WERI-Rb-1 (cell line): Measurements from ENCODE around the gene MUC6.

Experiments used
- DNase-seq: peaks from one replicate; pipeline ENCODE4 v3.0.0-alpha.2; 2020
- H3K27ac ChIP-seq: fragments of 250-450 bp; sonication (Bioruptor Pico); 2 replicates; pipeline ENCODE4 v1.5.1; 2020; ENCODE audit warnings: mild to moderate bottlenecking, moderate library complexity
- H3K27me3 ChIP-seq: fragments of 250-450 bp; sonication (Bioruptor Pico); 2 replicates; pipeline ENCODE4 v1.5.1; 2021; ENCODE audit warnings: mild to moderate bottlenecking, low read depth, moderate library complexity; ENCODE audit not compliant: insufficient read depth, severe bottlenecking
- H3K36me3 ChIP-seq: fragments of 250-450 bp; sonication (Bioruptor Pico); 2 replicates; pipeline ENCODE4 v1.5.1; 2020; ENCODE audit warnings: mild to moderate bottlenecking, moderate library complexity
- H3K4me3 ChIP-seq: 2 replicates; pipeline ENCODE4 v1.5.1; 2011; ENCODE audit warnings: low read depth, mild to moderate bottlenecking, control low read depth, low read length
- H3K9me3 ChIP-seq: fragments of 250-450 bp; sonication (Bioruptor Pico); 2 replicates; pipeline ENCODE4 v1.5.1; 2021; ENCODE audit warnings: mild to moderate bottlenecking, moderate library complexity; ENCODE audit not compliant: severe bottlenecking
- TF ChIP-seq, protein P1 (sequence below): IDR thresholded peaks from 2 replicates; pipeline ENCODE4 v1.5.1; 2011; ENCODE audit warnings: low read depth, mild to moderate bottlenecking, control low read depth, inconsistent platforms, low read length

The MUC6 gene

DNA sequence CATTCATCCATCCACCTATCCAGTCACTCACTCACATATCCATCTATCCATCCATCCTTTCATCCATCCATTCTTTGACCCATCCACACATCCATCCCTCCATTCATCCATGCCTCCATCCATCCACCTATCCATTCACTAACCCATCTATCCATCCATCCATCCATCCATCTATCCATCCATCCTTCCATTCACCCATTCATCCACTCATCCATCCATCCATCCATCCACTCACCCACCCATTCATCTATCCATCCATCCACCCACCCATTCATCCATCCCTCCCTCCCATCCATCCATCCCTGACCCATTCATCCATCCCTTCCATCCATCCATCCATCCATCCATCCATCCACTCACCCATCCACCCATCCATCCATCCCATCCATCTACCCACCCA is 33.2 kb upstream of the MUC6 start:
- Histone ChIP-seq H3K36me3 (no peaks in the 10 kb centered on the region), H3K27ac (no peak overlapping the region), H3K27me3 (no peaks in the 10 kb centered on the region), H3K9me3 (no peaks in the 10 kb centered on the region), H3K4me3 (no peak overlapping the region)
- TF ChIP-seq, protein P1, sequence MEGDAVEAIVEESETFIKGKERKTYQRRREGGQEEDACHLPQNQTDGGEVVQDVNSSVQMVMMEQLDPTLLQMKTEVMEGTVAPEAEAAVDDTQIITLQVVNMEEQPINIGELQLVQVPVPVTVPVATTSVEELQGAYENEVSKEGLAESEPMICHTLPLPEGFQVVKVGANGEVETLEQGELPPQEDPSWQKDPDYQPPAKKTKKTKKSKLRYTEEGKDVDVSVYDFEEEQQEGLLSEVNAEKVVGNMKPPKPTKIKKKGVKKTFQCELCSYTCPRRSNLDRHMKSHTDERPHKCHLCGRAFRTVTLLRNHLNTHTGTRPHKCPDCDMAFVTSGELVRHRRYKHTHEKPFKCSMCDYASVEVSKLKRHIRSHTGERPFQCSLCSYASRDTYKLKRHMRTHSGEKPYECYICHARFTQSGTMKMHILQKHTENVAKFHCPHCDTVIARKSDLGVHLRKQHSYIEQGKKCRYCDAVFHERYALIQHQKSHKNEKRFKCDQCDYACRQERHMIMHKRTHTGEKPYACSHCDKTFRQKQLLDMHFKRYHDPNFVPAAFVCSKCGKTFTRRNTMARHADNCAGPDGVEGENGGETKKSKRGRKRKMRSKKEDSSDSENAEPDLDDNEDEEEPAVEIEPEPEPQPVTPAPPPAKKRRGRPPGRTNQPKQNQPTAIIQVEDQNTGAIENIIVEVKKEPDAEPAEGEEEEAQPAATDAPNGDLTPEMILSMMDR: no peak
- DNase-seq: no peak

DNA sequence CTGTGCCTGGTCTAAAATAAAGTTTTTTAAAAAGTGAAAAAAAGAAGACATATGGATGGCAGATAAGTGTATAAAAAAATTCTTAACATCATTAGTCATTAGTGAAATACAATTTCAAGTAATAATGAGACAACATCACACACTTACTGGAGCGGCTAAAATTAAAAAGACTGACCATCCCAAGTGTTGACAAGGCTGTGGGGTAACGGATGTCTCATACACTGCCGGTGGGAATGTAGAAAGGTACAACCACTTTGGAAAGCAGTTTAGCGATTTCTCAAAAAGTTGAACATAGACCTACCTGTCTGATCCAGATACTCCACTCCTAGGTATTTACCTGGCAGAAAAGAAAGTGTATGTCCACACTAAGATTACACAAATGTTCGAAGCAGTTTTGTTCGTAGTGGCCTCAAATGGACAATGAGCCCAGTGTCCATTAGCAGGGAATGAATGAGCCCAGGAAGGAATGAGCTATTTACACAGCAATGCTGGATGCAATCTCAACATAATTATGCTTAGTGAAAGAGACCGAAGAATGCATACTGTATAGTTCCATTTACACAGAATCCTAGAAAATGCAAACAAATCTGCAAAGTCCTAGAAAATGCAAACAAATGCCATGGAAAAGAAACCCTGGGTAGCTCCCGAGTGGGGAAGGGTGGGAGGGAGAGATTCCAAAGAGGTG is 31.4 kb upstream of the MUC6 start:
- H3K27ac ChIP-seq: no peak overlapping the region
- TF ChIP-seq, protein P1: no peak
- H3K4me3 ChIP-seq: no peak overlapping the region
- no peaks in the 10 kb centered on the region for H3K36me3 ChIP-seq
- no peaks in the 10 kb centered on the region for H3K27me3 ChIP-seq
- no peaks in the 10 kb centered on the region for H3K9me3 ChIP-seq
- DNase-seq: no peak

- Histone ChIP-seq H3K9me3 (peaks cover 3% of the 10 kb centered on the region), H3K4me3 (no peak overlapping the region), H3K36me3 (no peaks in the 10 kb centered on the region), H3K27ac (no peak overlapping the region), H3K27me3 (no peaks in the 10 kb centered on the region)
- DNase-seq: no peak
- TF ChIP-seq, protein P1: no peak
Measured at GRCh38 chr11:1064167-1064566, 27.6 kb upstream of the MUC6 start.

DNA sequence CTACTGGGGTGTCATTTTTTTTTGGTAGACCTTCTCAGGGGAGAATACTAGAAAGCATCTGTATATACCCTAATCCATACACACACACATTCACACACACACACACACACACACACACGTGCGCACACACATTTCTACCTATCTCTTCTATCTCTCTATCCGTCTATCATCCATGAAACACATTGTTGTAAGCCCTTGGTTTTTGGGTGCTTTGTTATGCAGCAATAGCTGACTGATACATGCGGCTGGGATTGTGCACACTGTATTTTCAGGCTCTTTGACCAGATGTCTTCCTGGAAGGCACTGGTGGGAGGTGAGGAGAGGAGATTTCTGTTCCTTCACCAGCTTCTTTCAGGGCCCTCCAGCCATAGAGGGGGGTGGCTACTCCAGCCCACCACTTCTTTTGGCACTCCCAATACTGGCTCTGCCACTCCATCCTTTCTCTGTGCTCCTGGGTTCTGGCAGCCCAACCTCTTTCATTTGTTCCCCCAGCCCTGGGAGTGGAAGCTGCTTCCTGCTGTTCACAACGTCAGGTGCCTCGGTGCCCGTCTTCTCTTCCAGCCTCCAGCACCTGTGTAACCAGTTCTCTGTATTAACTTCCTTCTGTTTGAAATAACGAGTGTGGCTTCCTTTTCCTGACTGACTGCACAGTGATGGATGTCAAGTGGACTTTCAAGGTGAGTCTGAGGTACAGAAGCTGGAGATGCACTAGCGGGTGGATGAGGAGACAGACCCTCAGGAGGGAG is 25.7 kb upstream of the MUC6 start:
- no peak for DNase-seq
- TF ChIP-seq, protein P1: no peak
- Histone ChIP-seq H3K36me3 (no peaks in the 10 kb centered on the region), H3K27ac (no peak overlapping the region), H3K4me3 (no peak overlapping the region), H3K9me3 (peaks cover 3% of the 10 kb centered on the region), H3K27me3 (no peaks in the 10 kb centered on the region)

GRCh38 chr11:1060852-1061616 is 24.5 kb upstream of the MUC6 start:
- Histone ChIP-seq H3K4me3 (no peak overlapping the region), H3K27ac (no peak overlapping the region), H3K9me3 (peaks cover 3% of the 10 kb centered on the region), H3K36me3 (no peaks in the 10 kb centered on the region), H3K27me3 (no peaks in the 10 kb centered on the region)
- DNase-seq: peak; percentile 6
- TF ChIP-seq, protein P1: no peak
